PC-9 (cell line): Measurements from ENCODE around the gene MBP.

Experiments
- CTCF ChIP-seq: fragments of 200-600 bp; sonication (generic); conservative IDR thresholded peaks from 2 replicates; pipeline ENCODE4 v1.6.1; 2017; ENCODE audit warnings: mixed run types, antibody characterized with exemption, mild to moderate bottlenecking, moderate library complexity
- EZH2 ChIP-seq: fragments of 200-600 bp; sonication (generic); IDR thresholded peaks from 2 replicates; pipeline ENCODE4 v1.8.0; 2017; ENCODE audit warnings: antibody characterized with exemption, low read depth

GRCh38 chr18:76992226-76993084 lies 140.1 kb downstream of the MBP start:
- no peak for TF ChIP-seq CTCF
- TF ChIP-seq EZH2: no peak
